ENCODE measurements around the gene STK35.

The STK35 gene

GRCh38 chr20:2088891-2089290 lies 12.7 kb upstream of the STK35 start:
- no peak overlapping the region for H3K4me2 ChIP-seq
- no peaks in the 10 kb centered on the region for H3K4me1 ChIP-seq (ENCODE audit: low read depth, poor library complexity, severe bottlenecking)
- no peaks in the 10 kb centered on the region for H3K27me3 ChIP-seq (ENCODE audit: insufficient read depth, low read depth)
- H3K36me3 ChIP-seq (ENCODE audit: insufficient read depth), result no peaks in the 10 kb centered on the region
- no peak overlapping the region for H3K9ac ChIP-seq
- no peaks in the 10 kb centered on the region for H3K79me2 ChIP-seq (ENCODE audit: insufficient read depth, low read depth)
- H2AFZ ChIP-seq (ENCODE audit: low read depth), result no peak overlapping the region
- no peak overlapping the region for H3K27ac ChIP-seq
- TF ChIP-seq CTCF (conservative IDR thresholded peaks at IDR 0.05; ENCODE audit: low read depth, low read length), result no peak
- no peak overlapping the region for H3K4me3 ChIP-seq (IDR thresholded peaks at IDR 0.05; ENCODE audit: insufficient read depth, low read depth, low read length)
- no peaks in the 10 kb centered on the region for H4K20me1 ChIP-seq (ENCODE audit: insufficient read depth)

GRCh38 chr20:2089447-2089846 lies 12.2 kb upstream of the STK35 start:
- no peaks in the 10 kb centered on the region for H3K79me2 ChIP-seq (ENCODE audit: insufficient read depth, low read depth)
- H3K4me1 ChIP-seq (ENCODE audit: low read depth, poor library complexity, severe bottlenecking), result no peaks in the 10 kb centered on the region
- H3K9ac ChIP-seq, result no peak overlapping the region
- no peak overlapping the region for H2AFZ ChIP-seq (ENCODE audit: low read depth)
- TF ChIP-seq CTCF (conservative IDR thresholded peaks at IDR 0.05; ENCODE audit: low read depth, low read length), result no peak
- no peaks in the 10 kb centered on the region for H3K36me3 ChIP-seq (ENCODE audit: insufficient read depth)
- H3K27me3 ChIP-seq (ENCODE audit: insufficient read depth, low read depth), result no peaks in the 10 kb centered on the region
- H3K4me3 ChIP-seq (IDR thresholded peaks at IDR 0.05; ENCODE audit: insufficient read depth, low read depth, low read length), result no peak overlapping the region
- no peak overlapping the region for H3K27ac ChIP-seq
- H3K4me2 ChIP-seq, result no peak overlapping the region
- H4K20me1 ChIP-seq (ENCODE audit: insufficient read depth), result no peaks in the 10 kb centered on the region

DNA sequence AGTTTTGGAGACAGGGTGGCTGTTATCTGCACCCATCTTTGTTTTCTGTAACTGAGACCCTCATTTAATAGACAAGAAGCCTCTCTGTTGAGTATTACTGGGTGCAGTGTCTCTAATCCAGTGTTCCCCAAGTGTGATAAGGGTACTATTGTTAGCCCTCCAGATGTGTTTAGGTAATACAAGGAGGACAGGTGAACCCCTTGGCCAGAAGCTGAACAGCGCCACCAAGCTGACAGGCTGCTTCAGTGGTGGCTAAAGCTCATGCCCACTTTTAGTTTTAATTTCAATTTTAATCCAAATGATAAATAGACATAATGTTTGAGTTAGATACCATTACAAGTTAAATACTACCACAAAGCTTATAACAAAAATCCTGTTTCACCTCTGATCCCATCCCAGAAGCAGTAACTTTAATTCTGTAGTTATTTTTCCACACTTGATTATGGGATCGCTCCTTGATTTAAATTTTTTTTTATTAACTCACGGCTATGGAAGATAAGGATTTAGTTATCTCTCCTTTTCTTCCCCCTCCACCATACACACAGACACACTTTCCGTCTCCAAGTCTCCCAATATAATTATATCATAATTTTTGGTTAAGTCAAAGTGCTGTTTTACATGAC lies 8.4 kb upstream of the STK35 start:
- Histone ChIP-seq H2AFZ (ENCODE audit: low read depth) (no peak overlapping the region), H3K9ac (no peak overlapping the region), H3K79me2 (ENCODE audit: insufficient read depth, low read depth) (no peaks in the 10 kb centered on the region), H3K4me1 (ENCODE audit: low read depth, poor library complexity, severe bottlenecking) (no peaks in the 10 kb centered on the region), H4K20me1 (ENCODE audit: insufficient read depth) (no peaks in the 10 kb centered on the region), H3K27me3 (ENCODE audit: insufficient read depth, low read depth) (no peaks in the 10 kb centered on the region), H3K36me3 (ENCODE audit: insufficient read depth) (no peaks in the 10 kb centered on the region), H3K4me3 (IDR thresholded peaks at IDR 0.05; ENCODE audit: insufficient read depth, low read depth, low read length) (no peak overlapping the region), H3K4me2 (no peak overlapping the region), H3K27ac (no peak overlapping the region)
- TF ChIP-seq CTCF (conservative IDR thresholded peaks at IDR 0.05; ENCODE audit: low read depth, low read length), result peak; percentile 58; the same call in 1 of the 2 replicates

DNA sequence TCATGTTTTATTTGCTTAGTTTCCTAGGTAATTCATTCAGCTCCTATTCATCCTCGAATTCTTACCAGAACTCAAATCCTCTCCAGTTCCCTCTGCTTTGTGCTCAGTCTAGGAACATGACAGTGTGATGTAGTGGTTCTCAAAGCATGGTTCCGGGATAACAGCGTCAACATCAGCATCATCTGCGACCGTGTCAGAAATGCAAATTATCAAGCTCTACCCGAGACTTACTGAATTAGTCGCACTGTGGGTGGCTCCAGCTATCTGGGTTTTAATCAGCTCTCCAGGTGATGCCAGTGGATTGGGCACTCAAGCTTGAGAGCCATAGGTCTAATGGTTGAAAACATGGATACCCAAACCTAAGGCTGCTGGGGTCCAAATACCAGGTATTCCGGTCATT lies 7.7 kb upstream of the STK35 start:
- TF ChIP-seq CTCF (conservative IDR thresholded peaks at IDR 0.05; ENCODE audit: low read depth, low read length), result no peak
- Histone ChIP-seq H3K4me2 (no peak overlapping the region), H3K36me3 (ENCODE audit: insufficient read depth) (no peaks in the 10 kb centered on the region), H4K20me1 (ENCODE audit: insufficient read depth) (no peaks in the 10 kb centered on the region), H3K27me3 (ENCODE audit: insufficient read depth, low read depth) (no peaks in the 10 kb centered on the region), H3K4me1 (ENCODE audit: low read depth, poor library complexity, severe bottlenecking) (no peaks in the 10 kb centered on the region), H3K4me3 (IDR thresholded peaks at IDR 0.05; ENCODE audit: insufficient read depth, low read depth, low read length) (no peak overlapping the region), H3K9ac (no peak overlapping the region), H3K79me2 (ENCODE audit: insufficient read depth, low read depth) (no peaks in the 10 kb centered on the region), H3K27ac (no peak overlapping the region), H2AFZ (ENCODE audit: low read depth) (no peak overlapping the region)

Measured in KMS-11 (cell line).